ENCODE results near the gene NOXA1.
"Not testable (repeated sequence)": the region's sequence is repeated elsewhere in the genome, so short reads cannot be mapped to it uniquely, and the experiment has no call there.

The NOXA1 gene

DNA sequence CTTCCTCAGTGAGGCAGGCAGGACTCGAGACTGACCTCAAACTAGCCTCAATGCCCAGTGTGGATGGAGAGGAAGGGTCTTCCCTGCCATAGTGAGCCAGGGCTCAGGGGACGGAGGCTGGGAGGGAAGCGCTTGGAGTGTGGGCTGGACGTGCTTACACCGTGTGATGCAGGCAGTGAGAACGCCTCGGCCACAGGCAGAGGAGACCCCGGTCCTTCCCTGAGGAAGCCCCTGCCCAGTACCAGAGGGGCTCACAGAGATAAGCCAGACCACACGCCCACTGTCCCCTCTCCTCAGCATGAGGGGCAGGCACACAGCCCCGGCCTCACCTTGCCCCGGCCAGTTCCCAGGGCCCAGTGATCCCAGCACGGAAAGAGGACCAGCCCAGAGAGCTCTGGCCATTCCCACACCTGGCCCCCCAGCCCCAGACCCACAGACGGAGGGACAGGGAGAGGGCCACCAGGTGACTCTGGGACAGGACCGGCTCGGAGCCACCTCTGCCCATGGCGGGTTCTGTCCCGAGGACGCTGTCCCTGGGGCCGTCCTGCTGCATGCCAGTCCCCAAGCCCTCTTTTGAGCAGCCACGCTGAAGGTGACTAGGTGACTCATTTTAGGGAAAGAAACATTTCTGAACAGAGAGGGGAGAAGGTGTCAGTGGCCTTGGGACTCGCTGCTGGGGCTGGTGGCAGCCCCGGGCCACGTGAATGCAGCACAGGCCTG is 42.0 kb downstream of the NOXA1 start:
- no peak for DNase-seq (ENCODE audit: low read depth)

DNA sequence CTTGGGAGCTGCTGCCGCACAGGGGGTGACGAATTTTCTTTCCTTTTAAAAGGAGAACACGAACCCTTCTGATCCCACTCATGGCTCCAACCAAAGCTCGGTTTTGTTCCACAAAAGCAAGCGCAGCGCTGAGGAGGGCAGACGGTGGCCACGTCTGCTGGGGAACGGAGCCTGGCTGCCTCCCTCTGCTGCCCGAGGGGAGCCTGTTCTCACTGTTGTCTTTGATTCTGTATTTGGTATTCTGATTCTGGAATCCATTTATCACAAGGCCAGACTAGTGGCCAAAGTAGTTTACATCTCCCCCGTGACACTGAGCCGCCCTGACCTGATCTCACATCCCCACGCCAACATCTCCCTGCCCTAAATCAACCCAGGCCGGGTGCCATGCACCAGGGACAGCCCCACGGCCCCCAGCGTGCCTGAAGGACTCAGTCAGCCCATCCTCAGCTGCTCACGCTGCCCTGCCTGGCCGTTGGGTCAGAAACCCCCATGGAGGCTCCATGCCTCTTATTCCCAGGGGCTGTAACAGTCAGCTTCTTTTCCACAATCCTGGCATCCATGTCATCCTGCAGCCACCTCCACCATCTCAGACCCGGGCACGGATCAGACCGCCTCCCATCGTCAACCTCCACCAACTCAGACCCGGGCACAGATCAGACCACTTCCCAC is 42.7 kb downstream of the NOXA1 start:
- no peak for DNase-seq (ENCODE audit: low read depth)

DNA sequence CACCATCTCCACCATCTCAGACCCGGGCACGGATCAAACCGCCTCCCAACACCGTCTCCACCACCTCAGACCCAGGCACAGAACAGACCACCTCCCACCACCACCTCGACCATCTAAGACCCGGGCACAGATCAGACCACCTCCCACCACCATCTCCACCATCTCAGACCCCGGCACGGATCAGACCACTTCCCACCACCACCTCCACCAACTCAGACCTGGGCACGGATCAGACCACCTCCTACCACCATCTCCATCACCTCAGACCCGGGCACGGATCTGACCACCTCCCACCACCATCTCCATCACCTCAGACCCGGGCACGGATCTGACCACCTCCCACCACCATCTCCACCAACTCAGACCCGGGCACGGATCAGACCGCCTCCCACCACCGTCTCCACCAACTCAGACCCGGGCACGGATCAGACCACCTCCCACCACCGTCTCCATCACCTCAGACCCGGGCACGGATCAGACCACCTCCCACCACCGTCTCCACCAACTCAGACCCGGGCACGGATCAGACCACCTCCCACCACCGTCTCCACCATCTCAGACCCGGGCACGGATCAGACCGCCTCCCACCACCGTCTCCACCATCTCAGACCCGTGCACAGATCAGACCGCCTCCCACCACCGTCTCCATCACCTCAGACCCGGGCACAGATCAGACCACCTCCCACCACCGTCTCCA is 43.3 kb downstream of the NOXA1 start:
- DNase-seq (ENCODE audit: low read depth), result not testable (repeated sequence)

DNA sequence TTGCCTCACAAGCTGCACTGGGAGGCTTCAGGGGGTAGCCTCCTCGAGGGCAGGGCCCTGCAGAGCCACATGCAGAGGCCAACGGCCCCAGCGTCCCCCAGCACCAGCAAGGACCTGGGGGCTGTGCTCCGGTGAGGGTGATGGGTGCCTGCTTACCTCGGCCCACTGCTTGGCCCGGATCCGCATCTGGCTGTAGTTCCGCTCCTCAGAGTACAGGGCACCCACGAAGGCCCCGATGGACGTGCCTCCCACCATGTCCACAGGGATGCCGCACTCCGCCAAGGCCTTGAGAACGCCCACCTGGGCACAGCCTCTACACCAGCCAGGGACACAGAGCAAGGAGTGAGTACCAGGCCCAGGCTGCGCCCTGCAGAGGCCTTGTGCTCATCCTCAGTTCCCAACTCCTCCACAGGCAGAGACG is 44.0 kb downstream of the NOXA1 start:
- no peak for DNase-seq (ENCODE audit: low read depth)

DNA sequence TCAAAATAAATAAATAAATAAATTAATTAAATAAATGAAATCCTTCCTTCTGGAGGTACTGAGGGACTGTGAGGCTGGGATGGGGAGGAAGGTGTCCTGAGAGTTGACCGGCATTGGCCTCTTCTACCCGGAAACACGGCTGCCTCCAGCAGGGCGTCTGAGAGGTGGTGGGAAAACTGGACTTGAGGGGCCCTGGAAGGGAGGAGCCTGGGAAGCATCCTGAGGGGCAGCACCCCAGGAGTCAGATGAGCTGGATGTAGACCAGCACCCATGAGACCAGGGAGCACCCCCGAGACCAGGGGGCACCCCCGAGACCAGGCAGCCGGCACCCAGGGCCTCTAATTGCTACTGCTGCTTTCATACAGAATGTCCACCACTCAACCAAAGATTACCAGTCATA is 44.7 kb downstream of the NOXA1 start:
- no peak for DNase-seq (ENCODE audit: low read depth)

DNA sequence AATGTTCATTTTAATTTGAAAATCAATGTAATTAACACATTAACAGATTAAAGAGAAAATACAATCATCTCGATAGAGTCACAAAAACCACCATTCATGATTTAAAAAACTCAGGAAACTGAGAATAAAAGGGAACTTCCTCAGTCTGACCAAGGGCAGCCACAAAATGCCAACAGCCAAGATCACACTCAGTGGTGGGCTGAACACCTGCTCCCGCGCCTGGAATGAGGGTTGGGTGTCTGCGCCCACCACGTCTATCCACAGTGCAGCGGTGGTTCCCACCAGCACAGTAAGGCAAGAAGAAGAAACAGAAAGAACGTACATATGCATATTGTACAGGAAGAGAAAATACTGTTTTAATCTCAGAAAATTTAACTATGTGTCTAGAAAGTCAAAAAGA is 47.6 kb downstream of the NOXA1 start:
- no peak for DNase-seq (ENCODE audit: low read depth)

DNA sequence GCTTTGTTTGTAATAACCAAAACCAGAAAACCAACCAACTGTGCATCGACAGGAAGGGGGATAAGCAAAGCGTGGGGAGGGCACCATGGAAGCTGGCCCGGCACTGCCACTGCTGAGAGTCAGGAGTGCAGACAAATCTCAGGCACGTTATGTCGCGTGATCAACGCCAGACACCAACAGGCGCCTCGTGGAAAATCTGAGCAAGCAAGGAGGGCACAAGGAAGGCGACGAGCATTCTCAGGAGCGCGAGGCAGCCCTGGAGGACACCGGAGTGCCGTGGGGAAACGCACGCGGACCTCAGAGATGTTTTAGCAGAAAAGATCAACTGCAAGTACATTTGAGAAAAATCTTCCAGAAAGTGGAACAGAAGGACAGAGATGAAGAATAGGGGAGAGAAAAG is 51.1 kb downstream of the NOXA1 start:
- DNase-seq (ENCODE audit: low read depth), result no peak

DNA sequence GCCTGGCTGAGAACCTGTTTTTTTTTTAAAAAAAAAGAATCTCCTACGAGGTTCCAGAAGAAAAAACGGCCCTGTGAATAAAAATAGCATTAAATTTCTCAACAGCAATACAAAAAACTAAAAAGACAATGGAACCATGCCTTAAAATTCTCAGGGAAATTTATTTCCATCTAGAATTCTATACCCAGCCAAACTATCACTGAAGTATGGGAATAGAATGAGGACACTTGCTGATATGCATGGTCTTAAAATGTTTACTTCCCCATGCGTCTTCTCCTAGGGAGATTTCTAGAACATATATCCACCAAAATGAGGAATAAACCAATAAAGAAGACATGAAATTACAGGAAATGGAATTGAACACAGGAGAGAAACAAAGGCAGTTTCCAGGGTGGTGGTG is 52.5 kb downstream of the NOXA1 start:
- DNase-seq (ENCODE audit: low read depth), result no peak

DNA sequence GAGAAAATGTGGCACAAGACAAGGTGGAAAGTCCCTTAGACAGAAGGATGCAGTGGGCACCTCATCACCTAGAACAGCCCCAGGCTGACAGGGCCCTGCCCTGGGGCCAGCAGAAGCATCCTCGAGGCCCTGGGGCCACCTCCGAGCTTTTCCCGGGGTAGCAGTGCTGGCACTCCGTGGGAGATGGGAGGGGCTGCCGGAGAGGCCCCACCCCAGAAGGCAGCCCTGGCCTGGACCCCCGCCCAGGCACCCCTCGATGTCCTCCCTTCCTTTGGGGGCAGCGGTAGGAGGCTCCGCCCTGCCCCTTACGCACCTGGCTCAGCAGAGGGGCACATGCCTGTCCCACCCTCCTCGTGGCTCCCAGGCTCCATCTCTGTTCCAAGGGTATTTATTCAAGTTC is 53.7 kb downstream of the NOXA1 start:
- DNase-seq (ENCODE audit: low read depth), result no peak

DNA sequence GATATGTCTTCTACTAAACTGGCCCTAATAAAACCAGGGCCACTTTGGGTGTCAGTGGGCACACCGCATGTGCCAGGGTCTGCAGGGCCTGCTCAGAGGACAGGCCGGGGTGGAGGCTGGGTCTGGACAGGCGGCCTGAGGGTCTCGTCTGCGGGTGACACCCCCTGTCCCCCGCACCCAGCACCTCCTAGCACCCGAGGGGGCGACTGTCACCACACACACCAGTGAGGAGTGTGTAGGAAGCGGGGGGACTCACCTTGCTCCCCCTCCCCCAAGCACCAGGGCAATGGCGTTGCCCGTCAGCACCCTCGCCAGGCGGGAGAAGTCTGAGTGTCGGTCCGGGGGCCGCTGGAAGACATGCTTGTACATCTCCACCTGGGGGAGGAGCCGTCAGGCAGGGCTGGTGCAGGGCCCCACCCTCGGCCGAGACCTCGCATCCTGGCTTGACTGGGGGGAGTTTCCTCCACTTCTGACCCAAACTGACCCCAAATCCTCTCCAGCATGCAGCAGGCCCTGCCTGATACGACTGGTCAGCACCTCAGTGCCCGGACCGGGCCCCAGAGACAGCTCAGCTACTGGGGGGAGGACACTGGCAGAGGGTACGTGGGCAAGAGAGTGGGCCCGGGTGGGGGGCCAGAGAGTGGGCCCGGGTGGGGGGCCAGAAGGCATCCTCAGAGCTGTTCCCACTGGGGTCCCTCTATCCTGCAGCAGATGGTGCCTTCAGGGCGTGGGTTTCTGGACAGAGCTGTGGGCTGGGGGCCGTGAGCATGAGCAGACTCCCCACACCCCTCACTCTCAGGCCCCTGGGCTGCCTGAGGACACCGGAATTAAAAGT is 54.8 kb downstream of the NOXA1 start:
- no peak for DNase-seq (ENCODE audit: low read depth)

DNA sequence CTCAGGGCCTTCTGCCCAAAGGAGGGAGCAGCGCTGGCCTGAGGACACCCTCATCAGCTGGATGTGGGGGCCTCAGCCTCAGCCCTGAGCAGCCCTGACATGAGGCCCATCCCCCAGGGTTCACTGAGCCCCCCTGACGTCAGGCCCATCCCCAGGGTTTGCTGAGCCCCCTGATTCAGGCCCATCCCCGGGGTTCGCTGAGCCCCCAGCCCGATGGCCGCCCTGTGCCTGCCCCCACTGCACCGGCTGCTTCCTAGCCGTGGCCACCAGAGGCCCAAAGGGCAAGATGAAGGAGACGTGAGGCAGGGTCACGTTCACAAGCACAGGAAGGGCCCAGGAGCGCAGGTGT is 55.4 kb downstream of the NOXA1 start:
- no peak for DNase-seq (ENCODE audit: low read depth)

DNA sequence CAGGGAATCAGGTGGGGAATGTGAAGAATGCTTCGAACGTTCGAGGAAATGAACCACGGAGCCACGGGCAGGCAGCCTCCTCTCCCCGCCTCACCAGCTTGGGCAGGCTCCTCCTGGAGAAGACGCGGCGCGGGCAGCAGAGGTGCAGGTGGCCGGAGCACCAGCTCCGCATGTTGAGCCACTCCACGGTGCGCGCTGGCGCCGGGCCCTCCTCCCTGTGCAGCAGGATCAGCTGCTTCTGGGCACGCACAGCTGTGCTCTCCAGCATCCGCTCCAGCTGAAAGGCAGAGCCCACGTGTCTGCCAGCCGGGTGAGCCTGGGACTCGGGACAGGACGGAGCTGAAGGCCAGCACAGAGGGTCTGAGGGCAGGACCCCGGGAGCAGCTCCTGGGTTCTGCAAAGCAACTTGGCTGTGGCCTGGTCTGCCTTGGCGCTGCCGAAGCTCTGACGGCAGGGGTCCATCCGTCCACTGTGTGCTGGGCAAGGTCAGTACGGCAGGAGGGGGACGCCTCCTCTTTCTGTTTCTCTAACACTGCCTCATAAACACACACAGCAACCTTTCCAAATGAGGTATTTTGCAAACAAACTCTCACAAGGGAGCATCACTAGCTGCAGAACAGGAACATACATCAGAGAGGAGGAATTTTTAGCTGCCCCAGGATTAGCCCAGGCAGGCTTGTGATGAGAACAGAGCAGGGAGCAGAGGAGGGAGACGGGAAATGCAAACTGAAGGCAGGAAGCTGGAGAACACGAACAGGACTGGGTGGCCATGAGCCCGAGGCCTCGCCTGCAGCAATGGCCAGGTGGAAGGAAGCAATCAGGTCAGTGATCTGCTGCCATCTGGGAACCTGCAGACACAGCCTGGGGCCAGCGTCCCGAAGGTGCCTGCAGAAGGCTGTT is 56.0 kb downstream of the NOXA1 start:
- no peak for DNase-seq (ENCODE audit: low read depth)

DNA sequence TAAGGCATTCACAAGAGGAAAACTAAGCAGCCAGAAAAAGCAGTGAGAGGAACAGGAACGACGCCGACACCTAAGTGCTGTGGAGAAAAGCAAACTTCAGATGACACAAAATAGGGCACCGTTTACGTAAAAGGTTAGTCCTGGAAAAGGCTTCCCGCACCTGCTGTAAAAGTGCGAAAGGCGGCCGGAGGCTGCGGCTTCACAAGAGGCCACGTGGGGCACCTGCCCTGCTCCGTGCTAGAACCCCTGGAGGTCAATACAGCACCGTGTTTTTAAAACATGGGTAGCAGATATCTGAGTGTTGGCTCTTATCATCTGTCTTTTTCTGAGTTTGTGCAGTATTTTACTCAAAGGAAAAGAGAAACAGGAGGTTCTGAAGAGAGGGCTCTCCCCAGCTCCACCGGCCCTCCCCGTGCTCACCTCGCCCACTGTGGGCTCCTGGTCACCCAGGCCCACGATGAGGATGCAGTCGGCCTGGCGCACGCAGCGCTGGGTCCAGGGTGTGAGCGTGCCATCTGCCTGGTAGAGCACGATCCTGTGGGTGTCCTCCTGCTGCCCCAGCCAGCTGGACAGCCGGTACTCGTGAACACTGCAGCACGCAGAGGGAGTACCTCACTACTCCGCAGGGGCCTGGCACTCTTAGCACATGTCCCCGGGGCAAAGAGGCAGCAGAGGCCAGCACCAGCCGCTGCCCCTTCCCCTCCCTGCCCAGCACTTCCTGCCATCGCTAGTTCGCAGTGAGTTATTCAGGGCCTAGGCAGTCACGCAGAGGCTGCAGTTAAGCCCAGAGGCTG is 56.9 kb downstream of the NOXA1 start:
- no peak for DNase-seq (ENCODE audit: low read depth)

DNA sequence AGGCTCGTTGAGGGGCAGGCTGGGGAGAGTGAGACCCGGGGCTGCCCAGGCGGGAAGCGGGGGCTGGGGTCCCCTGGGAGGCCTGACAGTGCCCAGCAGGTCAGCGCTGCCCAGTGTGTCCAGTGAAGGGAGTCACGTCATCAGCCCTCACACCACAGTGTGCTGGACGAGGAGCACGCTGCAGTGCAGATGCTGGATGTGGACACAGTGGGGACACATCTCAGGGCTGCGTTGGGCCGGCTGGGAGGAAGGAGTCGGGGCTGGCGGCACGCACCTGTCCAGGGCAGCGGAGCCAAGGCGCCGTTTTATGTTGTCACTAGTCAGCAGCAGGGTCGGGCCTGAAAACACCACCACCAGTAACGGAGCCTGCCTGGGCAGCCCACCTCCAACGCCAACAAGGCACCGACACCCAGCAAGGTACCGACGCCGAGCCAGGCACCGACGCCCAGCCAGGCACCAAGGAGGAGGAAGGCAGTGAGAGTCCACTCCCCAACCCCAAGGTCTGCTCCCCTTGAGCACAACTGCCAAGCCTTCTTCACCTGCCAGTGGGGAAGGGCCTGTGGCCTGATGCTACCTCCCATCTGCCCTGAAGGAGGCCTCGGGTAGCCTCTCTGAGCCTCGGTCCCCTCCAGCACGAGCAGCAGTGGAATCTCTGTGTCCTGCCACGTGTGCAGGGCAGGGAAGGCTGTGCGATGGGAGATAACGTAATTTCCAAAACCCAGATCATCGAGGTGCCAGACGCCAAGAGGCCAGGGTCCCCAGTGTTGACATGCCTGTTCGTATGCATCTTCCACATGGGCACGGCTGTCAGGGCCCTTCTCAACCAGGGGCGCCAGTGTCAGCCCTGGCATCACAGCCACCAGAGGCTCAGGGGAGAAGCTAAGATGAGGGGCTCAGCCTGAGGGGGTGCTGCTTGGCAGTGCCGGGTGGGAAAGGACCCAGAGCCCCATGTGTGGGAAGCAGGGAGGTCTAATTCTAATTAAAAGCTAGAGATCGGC is 57.8 kb downstream of the NOXA1 start:
- no peak for DNase-seq (ENCODE audit: low read depth)

DNA sequence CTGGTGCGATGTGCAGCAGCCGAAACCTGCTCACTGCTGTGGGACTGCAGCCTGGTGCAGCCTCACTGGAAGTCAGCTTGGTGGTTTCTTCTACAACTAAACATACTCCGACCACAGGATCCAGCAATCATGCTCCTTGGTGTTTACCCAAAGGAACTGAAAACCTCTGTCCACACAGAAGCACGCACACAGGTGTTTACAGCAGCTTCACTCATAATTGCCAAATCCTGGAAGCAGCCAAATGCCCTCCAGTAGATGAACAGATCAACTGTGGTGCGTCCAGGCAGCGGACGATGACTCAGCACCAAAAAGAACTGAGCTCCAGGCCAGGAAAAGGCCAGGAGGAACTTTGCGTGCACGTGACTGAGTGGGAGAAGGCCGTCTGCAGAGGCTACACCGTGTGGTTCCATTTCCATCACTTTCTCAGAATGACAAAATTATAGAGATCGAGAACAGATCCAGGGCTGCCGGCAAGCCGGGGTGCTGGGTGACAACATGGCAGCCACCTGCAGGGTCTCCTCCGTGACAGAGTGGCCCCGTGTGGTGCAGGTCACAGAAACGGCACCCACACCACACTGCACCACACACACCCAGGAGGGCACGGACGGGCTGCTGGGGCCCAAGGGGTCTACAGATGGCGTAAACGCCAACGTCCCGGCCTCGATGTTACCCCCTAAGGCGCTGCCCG is 59.0 kb downstream of the NOXA1 start:
- DNase-seq (ENCODE audit: low read depth), result peak; percentile 49

Measured in CMK (cell line).